PFSK-1 (cell line): ENCODE results near the gene ALS2CL.

Source experiments
- FOXP2 ChIP-seq: optimal IDR thresholded peaks from 2 replicates; pipeline ENCODE3; 2011; ENCODE audit warnings: borderline replicate concordance, control low read depth, inconsistent platforms; ENCODE audit not compliant: insufficient read depth; ENCODE audit errors: extremely low read length, extremely low read depth
- POLR2AphosphoS5 ChIP-seq: IDR thresholded peaks from 2 replicates; pipeline ENCODE4 v1.6.1; 2012; ENCODE audit warnings: low read depth, mild to moderate bottlenecking, control low read depth, low read length, moderate library complexity
- REST ChIP-seq, 2 experiments: IDR thresholded peaks; 2 replicates each; pipeline versions ENCODE4 v1.6.1 to v1.8.0; 2011 to 2012; ENCODE audit warnings: low read depth in 2 of 2, low read length in 2 of 2, control low read depth in 1 of 2, inconsistent platforms in 1 of 2, mild to moderate bottlenecking in 1 of 2, moderate library complexity in 1 of 2; ENCODE audit not compliant: insufficient read depth in 1 of 2
- SIN3A ChIP-seq: IDR thresholded peaks from 2 replicates; pipeline ENCODE4 v1.6.1; 2012; ENCODE audit warnings: mild to moderate bottlenecking, low read length, moderate library complexity, borderline replicate concordance; ENCODE audit not compliant: insufficient read depth
- TAF1 ChIP-seq: IDR thresholded peaks from 2 replicates; pipeline ENCODE4 v1.6.1; 2012; ENCODE audit warnings: low read length, control low read depth, borderline replicate concordance; ENCODE audit not compliant: insufficient read depth

Gene ALS2CL

GRCh38 chr3:46725621-46726314 is 32.3 kb upstream of the ALS2CL start:
- TF ChIP-seq POLR2AphosphoS5 (no peak), TAF1 (no peak), FOXP2 (no peak), SIN3A (no peak), REST (IDR thresholded peaks at IDR 0.05; ENCODE audit: insufficient read depth in 1 of 2, low read depth in 2 of 2, low read length in 2 of 2) (no peak)

- no peak for TF ChIP-seq REST (IDR thresholded peaks at IDR 0.05; ENCODE audit: insufficient read depth in 1 of 2, low read depth in 2 of 2, low read length in 2 of 2)
- no peak for TF ChIP-seq SIN3A
- TF ChIP-seq FOXP2, result no peak
- no peak for TF ChIP-seq TAF1
- TF ChIP-seq POLR2AphosphoS5, result no peak
These were observed 30.9 kb upstream of the ALS2CL start for GRCh38 chr3:46724424-46724823.

DNA sequence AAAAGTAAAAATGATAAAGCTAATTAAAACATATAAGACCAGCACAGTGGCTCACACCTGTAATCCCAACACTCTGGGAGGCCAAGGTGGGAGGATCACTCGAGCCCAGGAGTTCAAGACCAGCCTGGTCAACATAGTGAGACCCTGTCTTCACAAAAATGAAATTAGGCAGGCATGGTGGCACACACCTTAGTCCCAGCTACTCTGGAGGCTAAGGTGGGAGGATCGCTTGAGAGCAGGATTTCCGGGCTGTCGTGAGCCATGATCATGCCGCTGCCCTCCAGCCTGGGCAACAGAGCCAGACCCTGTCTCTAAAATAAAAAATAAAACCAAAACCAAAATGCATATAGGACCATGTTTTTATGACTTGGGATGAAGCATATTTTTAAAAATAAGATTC is 29.0 kb upstream of the ALS2CL start:
- TF ChIP-seq REST (IDR thresholded peaks at IDR 0.05; ENCODE audit: insufficient read depth in 1 of 2, low read depth in 2 of 2, low read length in 2 of 2), result no peak
- TF ChIP-seq TAF1, result no peak
- no peak for TF ChIP-seq POLR2AphosphoS5
- no peak for TF ChIP-seq FOXP2
- TF ChIP-seq SIN3A, result no peak

GRCh38 chr3:46721009-46721408 is 27.5 kb upstream of the ALS2CL start:
- TF ChIP-seq POLR2AphosphoS5, result no peak
- no peak for TF ChIP-seq SIN3A
- no peak for TF ChIP-seq TAF1
- no peak for TF ChIP-seq FOXP2
- no peak for TF ChIP-seq REST (IDR thresholded peaks at IDR 0.05; ENCODE audit: insufficient read depth in 1 of 2, low read depth in 2 of 2, low read length in 2 of 2)
